NB4 (cell line): ENCODE results near the gene SNRNP70.

Source experiments
- CTCF ChIP-seq: IDR thresholded peaks from one replicate; pipeline ENCODE4 v1.5.1; 2012; ENCODE audit warnings: low read depth, low read length
- POLR2A ChIP-seq: IDR thresholded peaks from 2 replicates; pipeline ENCODE4 v1.6.1; 2011; ENCODE audit warnings: mild to moderate bottlenecking; ENCODE audit not compliant: insufficient read length; ENCODE audit errors: extremely low read depth

- TF ChIP-seq CTCF, result no peak
- TF ChIP-seq POLR2A, result no peak
Measured at GRCh38 chr19:49155820-49156346, 70.6 kb downstream of the SNRNP70 start.
